Sigmoid colon (tissue), 4 donors: Measurements from ENCODE around the gene AKIP1.

ENCODE experiments used
- EP300 ChIP-seq, 4 donors: sonication (generic); formaldehyde crosslinking; IDR thresholded peaks; one replicate each; pipeline ENCODE4 v1.6.1; 2017; ENCODE audit warnings: antibody characterized with exemption in 4 of 4
- POLR2A ChIP-seq, 2 donors: fragments of 450-650 bp; IDR thresholded peaks; one replicate each; pipeline ENCODE4 v1.6.1; 2016; ENCODE audit warnings: antibody characterized with exemption in 2 of 2, mild to moderate bottlenecking in 2 of 2, moderate library complexity in 2 of 2
- POLR2AphosphoS5 ChIP-seq, 4 donors: sonication (generic); formaldehyde crosslinking; IDR thresholded peaks; one replicate each; pipeline ENCODE4 v1.6.1; 2017; ENCODE audit warnings: antibody characterized with exemption in 4 of 4
- TF ChIP-seq, protein P1 (sequence below), 4 experiments: fragments of 450-650 bp in 3 of 4; fragments of 200-600 bp in 1 of 4; IDR thresholded peaks; one replicate each; pipeline ENCODE4 v1.5.1; 2016 to 2019; ENCODE audit warnings: antibody characterized with exemption in 4 of 4, mild to moderate bottlenecking in 3 of 4, moderate library complexity in 2 of 4

DNA sequence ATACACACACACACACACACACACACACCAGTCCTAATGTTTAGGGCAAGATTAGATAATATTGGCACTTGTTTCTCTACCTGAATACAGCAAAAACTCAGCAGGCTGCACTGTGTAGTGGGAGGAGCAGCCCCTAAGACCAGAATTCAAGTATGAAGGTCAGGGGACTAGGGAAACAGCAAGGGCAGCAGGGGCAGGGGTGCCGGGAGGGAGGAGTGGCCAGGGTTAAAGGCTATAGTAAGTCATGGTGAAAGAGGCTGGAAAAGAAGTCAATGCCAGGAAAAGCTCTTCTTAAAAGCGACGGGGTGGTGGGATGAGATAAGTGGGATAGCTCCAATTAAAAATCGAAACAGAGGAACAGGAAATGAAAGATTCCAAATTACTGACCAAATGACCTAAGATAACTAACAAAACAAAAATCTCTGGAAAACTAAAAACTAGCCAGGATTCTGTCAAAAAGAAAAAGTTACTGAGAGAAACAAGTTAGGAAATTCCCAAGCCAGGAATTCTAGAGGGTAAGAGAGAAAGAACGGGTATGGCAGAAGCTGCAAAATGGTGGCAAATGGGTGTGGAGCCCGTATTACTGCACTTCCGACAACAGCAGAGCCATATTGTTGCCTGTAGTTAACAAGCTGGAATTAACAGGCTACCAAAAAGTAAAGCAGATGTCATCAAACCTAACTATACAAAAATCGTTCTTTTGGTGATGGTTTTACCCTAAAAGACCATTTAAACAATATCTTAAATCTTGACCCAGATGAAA is 30.5 kb downstream of the AKIP1 start:
- TF ChIP-seq, protein P1, sequence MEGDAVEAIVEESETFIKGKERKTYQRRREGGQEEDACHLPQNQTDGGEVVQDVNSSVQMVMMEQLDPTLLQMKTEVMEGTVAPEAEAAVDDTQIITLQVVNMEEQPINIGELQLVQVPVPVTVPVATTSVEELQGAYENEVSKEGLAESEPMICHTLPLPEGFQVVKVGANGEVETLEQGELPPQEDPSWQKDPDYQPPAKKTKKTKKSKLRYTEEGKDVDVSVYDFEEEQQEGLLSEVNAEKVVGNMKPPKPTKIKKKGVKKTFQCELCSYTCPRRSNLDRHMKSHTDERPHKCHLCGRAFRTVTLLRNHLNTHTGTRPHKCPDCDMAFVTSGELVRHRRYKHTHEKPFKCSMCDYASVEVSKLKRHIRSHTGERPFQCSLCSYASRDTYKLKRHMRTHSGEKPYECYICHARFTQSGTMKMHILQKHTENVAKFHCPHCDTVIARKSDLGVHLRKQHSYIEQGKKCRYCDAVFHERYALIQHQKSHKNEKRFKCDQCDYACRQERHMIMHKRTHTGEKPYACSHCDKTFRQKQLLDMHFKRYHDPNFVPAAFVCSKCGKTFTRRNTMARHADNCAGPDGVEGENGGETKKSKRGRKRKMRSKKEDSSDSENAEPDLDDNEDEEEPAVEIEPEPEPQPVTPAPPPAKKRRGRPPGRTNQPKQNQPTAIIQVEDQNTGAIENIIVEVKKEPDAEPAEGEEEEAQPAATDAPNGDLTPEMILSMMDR (IDR thresholded peaks at IDR 0.05): no peak
- TF ChIP-seq POLR2A (IDR thresholded peaks at IDR 0.05) (no peak), POLR2AphosphoS5 (IDR thresholded peaks at IDR 0.05) (no peak), EP300 (IDR thresholded peaks at IDR 0.05) (no peak)
